Measurements from ENCODE around the gene SARNP.
A peak's percentile ranks its signal among the peaks of the same experiment; 100 is the strongest.

Gene SARNP

GRCh38 chr12:55809274-55809673 is 8.2 kb downstream of the SARNP start:
- Histone ChIP-seq H3K4me2 (no peak overlapping the region), H3K36me3 (ENCODE audit: insufficient read depth) (peaks cover 17% of the 10 kb centered on the region; the same call in 1 of the 2 replicates), H2AFZ (ENCODE audit: low read depth) (no peak overlapping the region), H3K4me1 (ENCODE audit: low read depth, poor library complexity, severe bottlenecking) (peaks cover 3% of the 10 kb centered on the region), H3K4me3 (IDR thresholded peaks at IDR 0.05; ENCODE audit: insufficient read depth, low read depth, low read length) (no peak overlapping the region), H3K27ac (no peak overlapping the region), H3K79me2 (ENCODE audit: insufficient read depth, low read depth) (peaks cover 98% of the 10 kb centered on the region), H3K27me3 (ENCODE audit: insufficient read depth, low read depth) (no peaks in the 10 kb centered on the region), H3K9ac (no peak overlapping the region), H4K20me1 (ENCODE audit: insufficient read depth) (peaks cover 36% of the 10 kb centered on the region; the same call in 1 of the 2 replicates)
- TF ChIP-seq, protein P1, sequence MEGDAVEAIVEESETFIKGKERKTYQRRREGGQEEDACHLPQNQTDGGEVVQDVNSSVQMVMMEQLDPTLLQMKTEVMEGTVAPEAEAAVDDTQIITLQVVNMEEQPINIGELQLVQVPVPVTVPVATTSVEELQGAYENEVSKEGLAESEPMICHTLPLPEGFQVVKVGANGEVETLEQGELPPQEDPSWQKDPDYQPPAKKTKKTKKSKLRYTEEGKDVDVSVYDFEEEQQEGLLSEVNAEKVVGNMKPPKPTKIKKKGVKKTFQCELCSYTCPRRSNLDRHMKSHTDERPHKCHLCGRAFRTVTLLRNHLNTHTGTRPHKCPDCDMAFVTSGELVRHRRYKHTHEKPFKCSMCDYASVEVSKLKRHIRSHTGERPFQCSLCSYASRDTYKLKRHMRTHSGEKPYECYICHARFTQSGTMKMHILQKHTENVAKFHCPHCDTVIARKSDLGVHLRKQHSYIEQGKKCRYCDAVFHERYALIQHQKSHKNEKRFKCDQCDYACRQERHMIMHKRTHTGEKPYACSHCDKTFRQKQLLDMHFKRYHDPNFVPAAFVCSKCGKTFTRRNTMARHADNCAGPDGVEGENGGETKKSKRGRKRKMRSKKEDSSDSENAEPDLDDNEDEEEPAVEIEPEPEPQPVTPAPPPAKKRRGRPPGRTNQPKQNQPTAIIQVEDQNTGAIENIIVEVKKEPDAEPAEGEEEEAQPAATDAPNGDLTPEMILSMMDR (conservative IDR thresholded peaks at IDR 0.05; ENCODE audit: low read depth, low read length): no peak

DNA sequence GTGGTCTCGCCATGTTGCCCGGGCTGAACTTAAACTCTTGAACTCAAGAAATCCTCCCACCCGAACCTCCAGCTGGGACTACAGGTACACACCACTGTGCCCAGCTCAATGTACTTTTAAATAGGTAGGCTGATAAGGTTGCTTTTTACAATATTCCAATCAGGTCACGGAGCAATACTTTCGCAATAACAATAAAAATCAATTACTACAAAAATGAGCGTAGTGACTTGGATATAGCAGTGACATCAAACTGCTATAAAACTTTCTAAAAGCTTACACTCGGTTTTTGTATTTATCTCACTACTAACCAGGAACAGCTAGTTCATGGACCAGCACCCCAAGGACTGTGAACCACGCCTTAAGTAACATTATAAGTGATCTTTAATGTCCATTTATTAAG is 10.5 kb downstream of the SARNP start:
- peaks cover 29% of the 10 kb centered on the region; the same call in 1 of the 2 replicates for H3K36me3 ChIP-seq (ENCODE audit: insufficient read depth)
- TF ChIP-seq, protein P1 (conservative IDR thresholded peaks at IDR 0.05; ENCODE audit: low read depth, low read length): no peak
- peaks cover 93% of the 10 kb centered on the region for H3K79me2 ChIP-seq (ENCODE audit: insufficient read depth, low read depth)
- H3K9ac ChIP-seq: no peak overlapping the region
- no peaks in the 10 kb centered on the region for H3K27me3 ChIP-seq (ENCODE audit: insufficient read depth, low read depth)
- H3K27ac ChIP-seq: no peak overlapping the region
- H2AFZ ChIP-seq (ENCODE audit: low read depth): no peak overlapping the region
- no peaks in the 10 kb centered on the region for H3K4me1 ChIP-seq (ENCODE audit: low read depth, poor library complexity, severe bottlenecking)
- H4K20me1 ChIP-seq (ENCODE audit: insufficient read depth): peaks cover 29% of the 10 kb centered on the region
- no peak overlapping the region for H3K4me2 ChIP-seq
- no peak overlapping the region for H3K4me3 ChIP-seq (IDR thresholded peaks at IDR 0.05; ENCODE audit: insufficient read depth, low read depth, low read length)

GRCh38 chr12:55797550-55797949 is 20.0 kb downstream of the SARNP start:
- Histone ChIP-seq H3K27me3 (ENCODE audit: insufficient read depth, low read depth) (no peaks in the 10 kb centered on the region), H3K9ac (no peak overlapping the region), H3K79me2 (ENCODE audit: insufficient read depth, low read depth) (peaks cover 19% of the 10 kb centered on the region; the same call in 1 of the 2 replicates), H2AFZ (ENCODE audit: low read depth) (no peak overlapping the region), H3K4me3 (IDR thresholded peaks at IDR 0.05; ENCODE audit: insufficient read depth, low read depth, low read length) (no peak overlapping the region), H3K4me2 (peak overlapping the region; percentile 9; the same call in 1 of the 2 replicates), H3K36me3 (ENCODE audit: insufficient read depth) (peaks cover 55% of the 10 kb centered on the region; the same call in 1 of the 2 replicates), H3K4me1 (ENCODE audit: low read depth, poor library complexity, severe bottlenecking) (peaks cover 38% of the 10 kb centered on the region), H4K20me1 (ENCODE audit: insufficient read depth) (peaks cover 14% of the 10 kb centered on the region), H3K27ac (no peak overlapping the region)
- TF ChIP-seq, protein P1 (conservative IDR thresholded peaks at IDR 0.05; ENCODE audit: low read depth, low read length): no peak; the same call in 1 of the 2 replicates

DNA sequence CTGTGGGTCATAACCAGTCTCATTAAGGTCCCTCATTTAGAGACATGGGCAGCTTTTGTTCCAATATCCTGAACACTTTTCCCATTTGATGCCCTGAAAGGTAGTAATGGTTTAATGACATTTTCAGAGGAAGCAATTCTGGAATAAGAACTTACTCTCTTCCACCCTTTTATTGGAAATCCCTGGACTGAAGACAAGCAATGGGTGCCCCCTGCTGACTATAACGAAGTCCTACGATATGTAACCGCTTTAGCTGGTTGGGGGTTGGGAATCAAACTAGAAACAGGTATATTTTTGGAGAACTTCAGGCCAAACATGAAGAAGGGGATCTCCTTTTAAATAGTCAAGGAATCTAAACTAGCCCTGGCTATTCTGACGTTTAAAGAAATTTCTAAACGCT is 20.5 kb downstream of the SARNP start:
- peak overlapping the region; percentile 9; the same call in 1 of the 2 replicates for H3K4me2 ChIP-seq
- H3K79me2 ChIP-seq (ENCODE audit: insufficient read depth, low read depth): peaks cover 19% of the 10 kb centered on the region; the same call in 1 of the 2 replicates
- H4K20me1 ChIP-seq (ENCODE audit: insufficient read depth): peaks cover 14% of the 10 kb centered on the region
- no peak overlapping the region for H2AFZ ChIP-seq (ENCODE audit: low read depth)
- no peak overlapping the region for H3K9ac ChIP-seq
- no peak overlapping the region for H3K27ac ChIP-seq
- H3K4me3 ChIP-seq (IDR thresholded peaks at IDR 0.05; ENCODE audit: insufficient read depth, low read depth, low read length): no peak overlapping the region
- TF ChIP-seq, protein P1 (conservative IDR thresholded peaks at IDR 0.05; ENCODE audit: low read depth, low read length): peak; percentile 59
- peaks cover 52% of the 10 kb centered on the region; the same call in 1 of the 2 replicates for H3K36me3 ChIP-seq (ENCODE audit: insufficient read depth)
- H3K27me3 ChIP-seq (ENCODE audit: insufficient read depth, low read depth): no peaks in the 10 kb centered on the region
- H3K4me1 ChIP-seq (ENCODE audit: low read depth, poor library complexity, severe bottlenecking): peaks cover 38% of the 10 kb centered on the region

Data from KMS-11 (cell line).